ENCODE measurements around the gene TMA7. TPM values are rescaled to one million over a fixed set of nuclear protein-coding genes. Genes with fewer than 3 reads are reported as not detected.

Gene TMA7
- total RNA-seq, 2 donors from 2014 or later = 181 to 328 TPM

DNA sequence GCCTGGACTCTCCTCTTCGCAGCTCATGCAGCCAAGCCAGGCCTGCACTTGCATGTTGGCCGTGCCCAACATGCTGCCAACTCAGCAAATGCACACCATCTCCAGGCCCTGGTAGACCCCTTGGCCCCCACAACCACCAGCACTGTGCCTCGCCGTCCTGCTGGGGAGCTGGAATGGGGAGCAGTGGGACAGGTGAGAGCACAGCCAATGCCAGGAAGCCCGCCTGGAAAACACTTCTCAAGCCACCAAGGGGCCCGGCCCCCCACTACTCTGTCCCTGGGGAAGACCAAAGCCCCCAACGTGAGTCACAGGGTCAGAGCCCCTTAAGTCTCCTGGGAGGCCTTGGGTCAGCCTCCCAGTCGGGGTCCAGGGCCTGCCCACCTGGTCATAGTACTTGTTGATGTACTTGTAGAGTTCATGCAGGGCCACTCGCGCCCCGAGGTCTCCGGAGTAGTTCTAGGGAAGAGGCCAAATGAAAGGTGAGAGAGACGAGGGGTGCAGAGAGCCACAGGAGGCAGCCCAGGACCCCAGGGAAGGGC is 34.6 kb upstream of the TMA7 start:
- Mint-ChIP-seq H3K27ac (peak overlapping the region; percentile 70), H3K27me3 (no peaks in the 10 kb centered on the region), H3K4me3 (no peak overlapping the region), H3K36me3 (ENCODE audit: low read depth) (no peaks in the 10 kb centered on the region), H3K9me3 (no peaks in the 10 kb centered on the region), H3K4me1 (peaks cover 4% of the 10 kb centered on the region)
- ATAC-seq (replicated peaks) = no peak

DNA sequence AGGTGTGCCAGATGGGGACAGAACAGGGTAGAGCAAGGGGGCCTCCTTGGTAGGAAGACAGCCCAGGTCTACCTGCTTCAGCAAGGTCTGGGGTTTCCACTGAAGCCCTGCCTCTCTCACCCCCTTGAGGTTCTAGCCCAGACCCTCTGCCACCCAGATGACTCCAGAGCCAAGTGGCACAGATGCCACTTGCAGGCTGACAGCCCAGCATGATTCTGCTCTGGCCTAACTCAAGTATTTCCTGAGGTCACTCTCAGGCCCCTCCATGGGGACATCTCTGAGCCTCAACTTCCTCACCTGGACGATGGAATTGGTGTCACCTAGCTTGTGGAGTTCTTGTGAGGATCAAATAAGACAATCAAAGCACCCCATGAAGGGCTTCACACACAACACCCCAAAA is 34.1 kb upstream of the TMA7 start:
- H3K9me3 Mint-ChIP-seq = no peaks in the 10 kb centered on the region
- no peaks in the 10 kb centered on the region for H3K27me3 Mint-ChIP-seq
- no peak for ATAC-seq (replicated peaks)
- peak overlapping the region; percentile 70 for H3K27ac Mint-ChIP-seq
- H3K4me1 Mint-ChIP-seq = peaks cover 1% of the 10 kb centered on the region
- H3K36me3 Mint-ChIP-seq (ENCODE audit: low read depth) = no peaks in the 10 kb centered on the region
- no peak overlapping the region for H3K4me3 Mint-ChIP-seq

DNA sequence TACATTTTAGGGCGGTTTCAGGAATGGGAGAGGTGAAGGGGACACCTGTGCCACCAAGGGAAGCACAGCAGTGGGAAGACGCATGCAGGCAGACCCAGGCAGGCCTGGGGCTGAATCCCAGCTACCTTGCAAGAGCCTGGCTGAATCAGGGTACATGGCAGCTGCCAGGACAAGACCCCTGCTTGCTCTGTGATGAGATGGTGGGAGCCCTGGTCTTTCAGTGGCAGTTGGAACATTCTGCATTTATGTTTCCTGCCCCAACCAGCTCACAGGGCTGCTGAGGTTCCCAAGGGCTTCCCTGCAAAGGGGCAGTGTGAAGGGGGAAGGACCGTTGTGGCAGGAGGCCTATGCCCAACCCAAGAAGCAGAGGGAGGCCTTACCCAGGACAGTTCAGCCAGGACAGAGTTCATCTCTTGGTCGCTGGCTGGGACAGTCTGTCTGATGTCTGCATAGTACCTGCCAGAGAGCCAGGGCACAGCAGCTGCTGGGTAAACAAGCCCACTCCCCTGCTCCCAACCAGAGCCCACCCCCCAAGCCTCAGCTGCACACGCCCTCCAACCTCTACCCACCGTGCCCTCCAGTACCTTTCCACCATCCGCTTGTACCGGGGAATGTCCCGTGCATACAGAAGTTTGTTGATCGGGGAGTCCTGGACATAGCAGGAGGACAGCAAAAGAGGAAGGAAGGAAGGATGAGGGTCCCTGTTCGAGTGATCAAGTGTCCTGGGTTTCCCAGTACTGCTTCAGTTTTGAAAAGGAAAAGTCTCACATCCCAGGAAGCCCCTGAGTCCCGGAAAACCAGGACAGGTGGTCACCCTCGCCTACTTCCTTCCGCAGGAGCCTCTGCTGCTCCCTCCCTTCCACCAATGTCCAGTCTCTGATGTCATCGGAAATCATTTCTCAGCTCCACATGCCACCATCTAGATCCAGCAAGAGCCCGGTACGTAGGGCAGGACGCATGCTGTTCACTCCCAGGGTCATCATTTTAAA is 33.3 kb upstream of the TMA7 start:
- Mint-ChIP-seq H3K27me3 (no peaks in the 10 kb centered on the region), H3K4me1 (no peaks in the 10 kb centered on the region), H3K27ac (peak overlapping the region; percentile 16), H3K4me3 (no peak overlapping the region), H3K9me3 (no peaks in the 10 kb centered on the region), H3K36me3 (ENCODE audit: low read depth) (no peaks in the 10 kb centered on the region)
- ATAC-seq (replicated peaks) = no peak

DNA sequence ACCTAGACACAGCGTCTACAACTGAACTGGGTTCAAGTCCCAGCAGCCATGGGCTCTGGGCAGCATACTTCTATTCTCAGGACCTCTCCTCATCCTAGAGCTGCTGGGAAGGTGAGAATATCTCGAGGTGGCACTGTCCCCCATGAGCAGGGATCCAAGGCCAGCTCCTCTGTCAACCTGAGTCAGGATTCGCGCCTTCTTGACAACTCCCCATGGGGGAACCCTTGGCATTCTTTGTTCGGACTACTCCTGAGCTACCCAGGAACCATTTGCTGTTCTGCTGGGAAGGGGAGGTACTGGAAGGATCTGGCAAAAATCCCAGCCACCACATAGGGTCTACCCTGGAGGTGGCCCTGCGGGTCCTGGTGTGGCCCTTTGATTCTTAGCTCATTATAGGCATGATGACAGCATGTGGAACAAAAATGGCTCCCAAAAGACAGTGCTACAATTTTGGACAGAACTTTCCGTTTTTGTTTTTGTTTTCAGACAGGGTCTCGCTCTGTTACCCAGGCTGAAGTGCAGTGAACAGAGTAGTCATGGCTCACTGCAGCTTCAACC is 32.4 kb upstream of the TMA7 start:
- Mint-ChIP-seq H3K27me3 (no peaks in the 10 kb centered on the region), H3K4me3 (no peak overlapping the region), H3K9me3 (no peaks in the 10 kb centered on the region), H3K36me3 (ENCODE audit: low read depth) (no peaks in the 10 kb centered on the region), H3K4me1 (no peaks in the 10 kb centered on the region), H3K27ac (peak overlapping the region; percentile 16)
- ATAC-seq (replicated peaks) = no peak

DNA sequence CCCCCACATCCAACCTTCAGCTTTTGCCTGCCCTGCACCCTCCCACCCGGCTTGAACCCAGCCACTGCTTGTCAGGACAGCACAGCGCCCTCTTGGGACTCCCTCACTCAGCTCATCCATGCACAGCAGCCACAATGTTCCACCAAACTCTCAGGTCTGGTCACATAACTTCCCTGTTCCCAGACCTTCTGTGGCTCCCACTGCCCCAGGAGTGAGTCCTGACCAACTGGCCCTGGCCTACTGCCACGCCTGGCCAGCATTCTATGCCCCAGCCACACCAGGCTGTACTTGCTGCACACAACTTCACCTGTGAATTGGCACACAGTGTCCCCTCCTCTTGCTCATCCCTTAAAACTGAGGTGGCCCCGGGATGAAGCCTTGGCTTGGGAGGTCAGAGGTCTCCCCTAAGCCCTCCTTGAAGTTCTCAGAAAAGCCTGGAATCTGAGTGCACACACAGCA is 31.2 kb upstream of the TMA7 start:
- Mint-ChIP-seq H3K27me3 (no peaks in the 10 kb centered on the region), H3K9me3 (no peaks in the 10 kb centered on the region), H3K36me3 (ENCODE audit: low read depth) (no peaks in the 10 kb centered on the region), H3K4me1 (no peaks in the 10 kb centered on the region), H3K27ac (peak overlapping the region; percentile 53), H3K4me3 (no peak overlapping the region)
- ATAC-seq (replicated peaks) = peak; percentile 23

DNA sequence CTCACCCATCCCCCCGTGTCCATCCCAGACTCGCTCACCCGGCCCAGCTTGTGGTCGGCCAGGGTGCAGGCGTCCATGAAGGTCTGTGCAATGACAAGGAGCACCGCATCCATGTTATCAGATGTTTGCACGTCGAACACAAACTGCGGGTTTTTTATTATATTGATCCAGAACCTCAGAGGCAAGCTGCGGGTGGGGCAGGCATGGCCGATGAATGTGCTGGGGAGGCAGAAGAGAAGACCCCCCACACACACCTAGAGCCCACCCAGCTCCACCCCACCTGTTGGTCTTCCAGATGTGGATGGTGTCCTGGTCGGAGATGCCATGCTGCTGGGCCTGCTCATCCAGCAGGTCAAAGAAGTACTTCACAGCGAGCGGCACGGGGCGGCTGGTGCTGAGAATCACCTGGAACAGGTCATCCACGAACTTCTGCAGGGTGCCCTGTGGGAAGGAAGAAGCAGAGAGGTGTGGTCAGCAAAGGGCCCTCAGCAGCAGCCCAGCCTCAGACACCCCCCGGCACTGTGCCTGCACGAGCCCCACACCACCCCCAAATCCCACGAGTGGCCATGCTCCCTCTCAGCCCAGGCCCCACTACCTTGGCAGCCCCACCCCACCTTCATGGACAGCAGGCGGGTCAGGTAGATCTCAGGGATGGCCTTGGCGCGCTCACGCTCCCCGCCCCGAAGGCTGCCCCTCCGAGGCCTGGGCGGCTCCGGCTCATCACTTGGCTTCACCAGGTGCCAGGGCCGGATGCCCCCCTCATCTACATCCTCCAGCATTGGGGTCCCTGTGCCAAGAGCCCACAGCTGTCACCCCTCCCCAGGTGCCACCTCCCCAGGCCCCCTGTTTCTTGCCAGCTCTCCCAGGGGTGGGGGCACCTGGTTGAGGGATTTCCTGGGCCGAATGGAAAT is 30.5 kb upstream of the TMA7 start:
- Mint-ChIP-seq H3K27me3 (no peaks in the 10 kb centered on the region), H3K27ac (no peak overlapping the region), H3K36me3 (ENCODE audit: low read depth) (no peaks in the 10 kb centered on the region), H3K4me3 (no peak overlapping the region), H3K4me1 (no peaks in the 10 kb centered on the region), H3K9me3 (no peaks in the 10 kb centered on the region)
- ATAC-seq (replicated peaks) = no peak

DNA sequence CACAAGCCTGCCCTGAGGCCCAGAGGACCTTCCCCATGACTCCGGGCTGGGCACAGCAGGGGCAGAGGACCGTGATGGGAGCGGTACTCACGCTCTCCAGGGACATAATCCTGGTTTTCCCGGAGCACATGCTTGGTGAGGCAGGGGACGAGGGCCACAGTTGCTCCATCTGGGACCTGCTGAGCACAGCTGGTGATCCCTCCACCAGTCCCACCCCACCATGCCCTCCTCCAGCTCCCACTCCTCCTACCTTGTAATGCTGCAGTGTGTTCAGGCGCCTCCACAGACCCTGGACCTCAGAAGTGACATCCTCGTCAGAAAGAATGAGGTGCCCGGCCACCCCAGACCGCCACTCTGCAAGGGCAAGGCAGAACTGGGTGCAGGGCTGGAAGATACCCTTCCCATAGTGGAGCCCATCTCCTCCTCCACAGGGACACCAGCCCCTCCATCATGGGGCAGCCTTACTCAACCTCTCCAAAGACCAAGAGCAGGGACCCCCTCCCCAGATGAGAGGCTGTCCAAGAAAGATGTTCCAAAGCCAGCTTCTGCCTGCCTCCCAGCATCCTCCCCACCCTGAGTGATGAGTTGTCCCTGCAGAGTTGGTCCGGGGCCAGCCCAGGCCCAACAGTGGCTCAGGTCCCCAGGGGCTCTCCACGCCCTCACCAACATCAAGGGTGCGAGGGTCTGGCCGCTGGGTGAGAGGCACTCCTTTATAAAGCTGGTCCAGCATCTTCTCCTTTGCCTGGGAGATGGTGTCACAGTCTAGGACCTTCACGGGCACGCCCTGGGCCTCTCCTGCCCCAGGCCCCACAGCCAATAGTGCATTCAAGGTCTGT is 29.6 kb upstream of the TMA7 start:
- Mint-ChIP-seq H3K27ac (no peak overlapping the region), H3K27me3 (no peaks in the 10 kb centered on the region), H3K36me3 (ENCODE audit: low read depth) (no peaks in the 10 kb centered on the region), H3K4me1 (no peaks in the 10 kb centered on the region), H3K9me3 (no peaks in the 10 kb centered on the region), H3K4me3 (no peak overlapping the region)
- no peak for ATAC-seq (replicated peaks)

DNA sequence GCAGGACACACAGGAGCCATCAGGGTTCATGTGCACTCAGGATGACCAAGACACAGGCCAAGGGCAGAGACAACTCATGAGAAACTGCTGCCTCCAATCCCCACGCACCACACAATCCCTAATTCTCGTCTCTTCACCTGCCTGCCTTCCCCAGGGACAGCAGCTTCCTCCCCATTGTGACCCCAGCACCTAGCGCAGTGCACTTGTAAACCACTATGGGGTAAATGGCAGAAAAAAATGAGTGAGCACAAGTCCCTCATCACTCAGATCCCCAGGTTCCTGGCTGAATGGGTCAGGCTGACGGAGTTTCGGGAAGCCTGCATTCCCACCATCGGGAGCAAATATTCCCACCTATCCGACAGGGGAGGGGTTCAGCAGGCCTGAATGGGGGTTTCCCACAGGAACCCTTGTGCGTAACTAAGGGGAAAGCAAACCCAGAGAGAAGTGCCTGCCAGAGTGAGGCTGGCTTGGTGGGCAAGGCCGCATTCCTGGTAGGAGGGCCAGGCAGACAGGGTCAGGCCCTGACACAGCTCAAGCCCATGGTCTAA is 28.9 kb upstream of the TMA7 start:
- Mint-ChIP-seq H3K27me3 (no peaks in the 10 kb centered on the region), H3K36me3 (ENCODE audit: low read depth) (no peaks in the 10 kb centered on the region), H3K27ac (no peak overlapping the region), H3K4me3 (no peak overlapping the region), H3K9me3 (no peaks in the 10 kb centered on the region), H3K4me1 (no peaks in the 10 kb centered on the region)
- ATAC-seq (replicated peaks) = no peak

DNA sequence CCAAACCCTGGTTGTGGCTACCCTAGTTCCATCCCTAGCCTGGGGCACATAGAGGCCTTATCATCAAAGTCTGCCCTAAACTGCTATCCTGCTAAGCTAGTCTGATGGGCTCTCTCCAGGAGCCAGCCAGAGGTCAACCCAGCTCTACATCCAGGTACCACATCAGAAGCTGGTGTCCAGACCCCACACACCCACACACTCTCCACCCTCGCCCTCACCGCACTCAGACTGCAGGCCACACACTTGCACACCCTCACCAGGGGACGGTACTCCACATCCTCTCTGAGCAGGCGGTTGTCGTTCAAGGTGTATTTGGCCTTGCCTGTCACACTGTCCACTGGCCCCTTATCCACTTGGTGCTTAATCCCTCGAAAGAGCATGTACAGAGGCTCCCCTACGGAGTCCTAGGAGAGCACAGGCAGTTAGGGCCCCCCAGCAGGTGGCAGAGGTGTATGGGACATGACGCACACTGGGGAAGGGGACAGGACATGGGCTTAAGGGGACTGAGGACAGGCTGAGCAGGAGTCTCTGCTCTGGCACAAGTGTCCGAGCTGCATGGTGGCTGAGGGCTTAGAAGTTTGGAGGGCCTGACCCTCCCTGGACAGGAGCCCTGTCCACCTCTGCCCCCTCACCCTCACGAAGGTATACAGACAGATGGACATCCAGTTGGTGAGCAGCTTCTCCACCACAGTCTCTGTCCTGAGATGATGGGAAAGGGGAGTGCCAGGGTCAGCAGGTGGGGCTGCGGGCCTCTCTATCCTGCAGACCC is 28.3 kb upstream of the TMA7 start:
- H3K27ac Mint-ChIP-seq = no peak overlapping the region
- no peaks in the 10 kb centered on the region for H3K27me3 Mint-ChIP-seq
- H3K9me3 Mint-ChIP-seq = no peaks in the 10 kb centered on the region
- H3K4me3 Mint-ChIP-seq = no peak overlapping the region
- no peaks in the 10 kb centered on the region for H3K4me1 Mint-ChIP-seq
- no peak for ATAC-seq (replicated peaks)
- no peaks in the 10 kb centered on the region for H3K36me3 Mint-ChIP-seq (ENCODE audit: low read depth)

DNA sequence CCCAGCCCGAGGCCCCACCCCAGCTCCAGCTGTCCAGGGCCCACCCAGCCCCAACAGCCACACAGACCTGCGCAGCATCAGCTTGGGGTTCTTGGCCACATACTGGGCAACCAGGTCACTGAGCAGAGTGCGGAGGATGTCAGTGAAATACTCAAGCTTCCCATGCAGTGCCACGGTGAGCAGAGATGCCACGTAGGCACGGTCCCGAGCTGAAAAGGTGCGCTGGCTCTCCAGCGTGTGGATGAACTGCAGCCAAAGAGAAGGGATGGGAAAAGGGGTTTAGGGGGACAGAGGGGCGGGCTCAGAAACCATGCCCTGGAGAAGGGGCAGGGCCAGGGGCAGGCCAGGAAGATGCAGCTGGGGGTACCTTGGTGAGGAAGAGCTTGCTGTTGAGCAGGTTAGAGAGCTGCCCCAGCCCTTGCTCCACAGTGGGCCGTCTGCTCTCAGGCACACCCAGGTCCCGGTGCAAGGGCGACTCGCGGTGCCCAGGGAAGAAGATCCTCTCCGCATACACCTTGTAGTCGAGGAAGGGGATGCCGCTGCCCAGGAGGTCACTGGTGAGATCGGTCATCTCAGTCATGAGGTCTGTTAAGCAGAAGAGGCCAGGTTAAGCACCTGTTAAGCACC is 27.6 kb upstream of the TMA7 start:
- Mint-ChIP-seq H3K9me3 (no peaks in the 10 kb centered on the region), H3K27ac (no peak overlapping the region), H3K4me1 (no peaks in the 10 kb centered on the region), H3K27me3 (no peaks in the 10 kb centered on the region), H3K4me3 (no peak overlapping the region), H3K36me3 (ENCODE audit: low read depth) (no peaks in the 10 kb centered on the region)
- ATAC-seq (replicated peaks) = no peak

DNA sequence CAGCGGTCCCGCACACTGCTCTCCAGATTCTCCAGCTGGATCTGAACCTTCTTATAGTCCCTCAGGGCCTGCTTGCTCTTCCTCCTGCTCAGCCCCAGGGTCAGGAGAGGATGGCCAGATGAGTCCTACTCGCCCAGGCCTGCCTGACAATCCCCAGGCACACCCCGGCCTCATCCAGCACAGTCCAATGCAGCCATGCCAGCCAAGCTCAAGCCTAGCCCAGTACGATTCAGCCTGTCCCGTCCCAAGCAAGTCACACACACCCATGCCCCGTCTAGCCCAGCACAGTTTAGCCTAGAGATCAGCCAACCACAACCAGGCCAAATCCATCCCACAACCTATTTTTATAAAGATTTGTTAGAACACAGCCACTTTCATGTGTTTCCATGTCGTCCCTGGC is 27.0 kb upstream of the TMA7 start:
- H3K9me3 Mint-ChIP-seq = no peaks in the 10 kb centered on the region
- H3K4me1 Mint-ChIP-seq = no peaks in the 10 kb centered on the region
- H3K27me3 Mint-ChIP-seq = no peaks in the 10 kb centered on the region
- no peak for ATAC-seq (replicated peaks)
- no peak overlapping the region for H3K27ac Mint-ChIP-seq
- no peak overlapping the region for H3K4me3 Mint-ChIP-seq
- H3K36me3 Mint-ChIP-seq (ENCODE audit: low read depth) = no peaks in the 10 kb centered on the region

DNA sequence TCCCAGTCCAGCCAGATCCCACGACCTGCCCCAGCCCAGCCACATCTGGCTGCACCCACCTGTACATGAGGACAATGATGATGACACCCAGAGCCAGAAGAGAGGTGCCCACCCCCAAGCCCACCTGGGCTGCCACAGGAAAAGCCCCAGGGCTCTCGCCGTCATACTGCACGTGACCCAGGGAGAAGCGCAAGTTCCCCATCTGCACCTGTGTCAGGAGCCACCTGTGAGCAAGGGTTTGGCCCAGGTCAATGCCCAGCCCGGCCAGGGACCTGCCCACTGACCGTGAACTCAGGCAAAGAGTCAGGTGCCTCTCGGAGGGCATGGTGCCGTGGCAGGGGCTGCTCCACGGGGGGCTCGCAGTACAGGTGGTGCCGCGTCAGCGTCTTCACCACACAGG is 26.4 kb upstream of the TMA7 start:
- no peaks in the 10 kb centered on the region for H3K9me3 Mint-ChIP-seq
- no peaks in the 10 kb centered on the region for H3K27me3 Mint-ChIP-seq
- H3K27ac Mint-ChIP-seq = no peak overlapping the region
- H3K36me3 Mint-ChIP-seq (ENCODE audit: low read depth) = no peaks in the 10 kb centered on the region
- H3K4me3 Mint-ChIP-seq = no peak overlapping the region
- no peaks in the 10 kb centered on the region for H3K4me1 Mint-ChIP-seq
- ATAC-seq (replicated peaks) = no peak
